GM19043 (cell line): ENCODE data around the gene LIG4.
"Not testable (repeated sequence)": the region's sequence is repeated elsewhere in the genome, so short reads cannot be mapped to it uniquely, and the experiment has no call there.

Experiments
- ATAC-seq: cut with Tn5 transposase; IDR thresholded peaks from one replicate; pipeline ENCODE4 v1.9.1; 2021; ENCODE audit warnings: low read depth; ENCODE audit not compliant: unreplicated experiment

Gene LIG4

GRCh38 chr13:108215436-108215835, at the start of gene LIG4:
LIG4 (minus strand) TSS chr13:108215536; CDS start chr13:108211268, 4,268 bp downstream.
- peak; percentile 51 for ATAC-seq

DNA sequence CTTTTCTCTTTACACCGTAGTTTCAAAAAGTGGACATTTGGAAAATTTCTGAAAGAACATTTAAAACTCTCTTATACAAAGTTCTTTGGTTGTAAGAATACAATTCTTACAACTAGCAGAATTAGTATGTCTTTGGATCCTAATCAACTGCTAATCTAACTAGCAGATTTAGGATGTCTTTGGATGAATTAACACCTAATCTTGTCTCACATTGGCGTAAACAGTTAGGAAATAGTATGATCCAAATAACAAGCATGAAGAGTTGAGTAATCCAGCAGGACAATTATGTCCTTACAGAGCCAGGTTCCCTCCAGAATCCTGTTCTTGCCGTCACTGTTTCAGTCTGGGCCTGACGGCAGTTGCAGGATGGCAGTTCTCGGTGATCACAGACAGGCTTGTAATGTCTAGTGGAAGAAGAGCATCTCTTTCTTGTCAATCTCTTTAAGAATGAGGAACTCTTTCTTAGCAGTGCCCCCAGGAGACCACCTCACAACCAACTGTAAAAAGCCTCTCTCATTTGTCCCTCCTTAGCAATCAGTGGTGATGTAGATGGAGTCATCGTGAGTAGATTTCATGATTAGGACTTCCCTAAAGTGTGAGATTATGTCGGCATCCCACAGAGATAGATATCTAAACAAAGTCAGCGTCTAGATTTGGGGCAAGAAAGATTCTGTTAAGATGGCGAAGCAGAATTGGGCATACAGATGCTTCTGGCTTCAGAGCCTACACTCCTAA, 48.5 kb upstream of the LIG4 start:
- no peak for ATAC-seq

- no peak for ATAC-seq
These were observed 41.9 kb upstream of the LIG4 start for GRCh38 chr13:108257248-108257647.

DNA sequence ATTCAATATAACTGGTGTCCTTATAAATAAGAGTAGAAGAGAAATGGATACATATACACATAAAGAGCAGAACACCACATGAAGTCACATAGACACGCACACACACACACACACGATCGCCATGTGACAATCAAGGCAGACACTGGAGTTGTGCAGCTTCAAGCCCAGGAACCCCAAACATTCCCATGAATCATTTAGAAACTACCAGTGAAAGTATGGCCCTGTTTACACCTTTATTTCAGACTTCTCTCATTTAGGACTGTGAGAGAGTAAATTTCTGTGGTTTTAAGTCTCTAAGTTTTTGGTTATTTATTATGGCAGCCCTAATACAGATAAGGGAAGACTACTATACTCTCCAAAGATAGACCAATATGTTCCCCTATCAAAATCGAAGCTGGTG, 33.8 kb upstream of the LIG4 start:
- no peak for ATAC-seq

- no peak for ATAC-seq
These were observed 15.0 kb upstream of the LIG4 start for GRCh38 chr13:108230377-108230776.

DNA sequence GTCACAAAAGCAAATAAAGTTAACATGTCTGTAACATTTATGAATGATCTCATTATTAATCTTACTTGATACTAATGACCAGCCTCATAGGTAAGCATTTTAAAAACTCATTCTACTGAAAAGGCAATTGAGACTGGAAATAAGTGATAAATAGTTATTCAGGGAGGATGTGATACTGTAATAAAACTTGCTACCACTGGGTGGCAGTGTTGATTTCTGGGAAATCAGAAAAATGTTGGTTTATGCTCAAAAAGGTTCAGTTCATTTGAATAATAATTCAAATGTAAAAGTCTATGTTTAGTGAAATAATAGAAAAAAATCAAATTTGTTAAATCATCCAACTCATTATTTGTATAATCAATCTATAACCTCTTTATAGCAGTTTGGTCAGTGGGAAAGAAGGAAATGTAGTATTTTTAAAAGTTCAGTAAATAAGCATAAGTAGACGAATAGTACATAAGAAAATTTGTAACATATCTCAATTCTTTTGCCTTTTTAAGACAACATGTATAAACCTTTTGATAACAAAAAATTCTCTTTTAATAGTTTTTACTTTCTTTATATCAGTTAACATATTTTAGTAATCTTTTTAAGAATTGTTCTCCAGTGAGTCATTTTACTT, 12.4 kb upstream of the LIG4 start:
- no peak for ATAC-seq

DNA sequence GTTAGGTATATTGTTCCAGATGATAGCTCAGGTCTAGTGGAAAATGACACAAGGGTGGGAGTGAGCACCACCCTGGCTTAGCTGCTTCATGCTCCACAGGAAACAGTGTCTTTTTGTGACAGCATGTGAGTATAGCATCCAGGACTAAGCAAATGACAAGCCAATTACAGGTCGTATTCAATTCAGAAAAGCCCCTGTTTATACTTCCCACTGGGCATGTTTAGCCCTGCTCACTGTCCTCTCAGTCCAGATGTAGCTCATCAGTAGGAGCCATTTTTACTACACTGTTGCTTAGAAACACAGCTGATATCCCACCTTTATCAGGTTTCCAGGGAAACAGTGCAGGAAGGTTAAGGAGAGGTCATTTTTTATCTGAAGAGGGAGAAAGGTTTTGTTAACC, 10.8 kb upstream of the LIG4 start:
- ATAC-seq: peak; percentile 33

GRCh38 chr13:108225440-108225839, 10.1 kb upstream of the LIG4 start:
- ATAC-seq: peak; percentile 70

- no peak for ATAC-seq
These were observed 8.6 kb upstream of the LIG4 start for GRCh38 chr13:108223687-108224503.

DNA sequence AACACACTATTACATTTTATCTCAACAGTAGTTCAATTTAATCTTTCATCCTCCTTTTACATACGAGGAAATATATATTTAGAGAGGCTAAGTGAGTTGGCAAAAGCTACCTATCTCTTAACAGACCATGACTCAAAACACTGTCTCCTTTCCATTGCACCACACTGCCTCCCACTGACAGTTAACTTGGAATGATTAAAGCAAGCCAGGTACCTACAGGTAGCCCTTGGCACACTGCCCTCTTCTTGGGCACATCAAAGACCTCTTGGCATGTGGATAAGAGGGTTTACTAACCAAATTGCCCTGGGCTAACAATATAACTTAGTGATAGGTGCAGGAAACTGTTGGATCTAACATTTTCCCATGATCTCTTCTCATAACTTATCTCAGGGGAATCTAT, 4.7 kb upstream of the LIG4 start:
- no peak for ATAC-seq

DNA sequence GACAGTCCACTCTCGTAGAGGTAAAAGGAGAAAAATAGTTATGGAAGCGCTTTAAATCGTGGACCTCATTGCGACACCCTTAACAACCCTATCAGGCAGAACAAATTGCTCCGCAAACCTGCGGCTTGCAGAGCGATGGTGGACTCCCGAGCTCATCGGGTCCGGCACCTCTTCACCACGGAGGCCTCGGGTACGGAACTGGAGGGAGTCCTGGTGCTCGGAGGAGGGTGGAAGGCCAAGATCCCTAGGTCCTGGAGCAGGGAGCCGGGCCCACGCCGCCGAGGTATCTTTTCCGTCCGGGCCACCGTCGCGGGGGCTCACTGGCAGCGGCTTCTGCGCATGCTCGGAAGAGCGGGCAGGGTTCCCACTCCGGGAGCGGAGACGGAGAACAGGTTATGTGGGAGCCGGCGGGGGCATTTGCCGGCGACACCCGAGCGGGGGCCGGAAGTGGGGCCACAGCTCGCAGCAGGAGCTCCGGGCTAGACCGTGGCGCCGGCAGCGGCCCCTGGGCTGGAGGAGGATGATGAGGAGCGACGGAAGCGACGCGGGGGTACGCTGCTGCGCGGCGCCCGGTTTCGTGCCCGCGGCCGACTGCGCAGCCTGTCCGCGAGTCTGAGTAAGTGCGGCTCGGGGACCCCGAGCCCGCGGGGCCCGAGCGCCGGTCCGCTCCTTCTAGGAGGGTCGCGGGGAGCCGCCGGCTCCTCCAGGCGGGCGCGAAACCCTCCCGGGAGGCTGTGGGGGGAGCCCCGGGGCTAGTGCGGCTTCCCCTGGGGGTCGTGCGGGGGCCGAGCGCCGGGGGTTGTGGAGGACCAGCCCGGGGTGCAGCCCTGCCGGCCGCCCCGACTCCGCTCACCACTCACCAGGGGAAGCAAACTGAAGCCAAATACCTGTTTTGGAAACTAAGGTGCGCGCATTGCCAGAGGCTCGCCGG, 3.0 kb upstream of the LIG4 start, which contains the start of gene ABHD13:
TSS of gene ABHD13 (plus strand) at position 349 of the 931 bp plus-strand sequence. CDS start 10,827 bp downstream, outside the sequence.
- peak; percentile 64 for ATAC-seq

GRCh38 chr13:108217307-108218043, 2.1 kb upstream of the LIG4 start:
- ATAC-seq: not testable (repeated sequence)

DNA sequence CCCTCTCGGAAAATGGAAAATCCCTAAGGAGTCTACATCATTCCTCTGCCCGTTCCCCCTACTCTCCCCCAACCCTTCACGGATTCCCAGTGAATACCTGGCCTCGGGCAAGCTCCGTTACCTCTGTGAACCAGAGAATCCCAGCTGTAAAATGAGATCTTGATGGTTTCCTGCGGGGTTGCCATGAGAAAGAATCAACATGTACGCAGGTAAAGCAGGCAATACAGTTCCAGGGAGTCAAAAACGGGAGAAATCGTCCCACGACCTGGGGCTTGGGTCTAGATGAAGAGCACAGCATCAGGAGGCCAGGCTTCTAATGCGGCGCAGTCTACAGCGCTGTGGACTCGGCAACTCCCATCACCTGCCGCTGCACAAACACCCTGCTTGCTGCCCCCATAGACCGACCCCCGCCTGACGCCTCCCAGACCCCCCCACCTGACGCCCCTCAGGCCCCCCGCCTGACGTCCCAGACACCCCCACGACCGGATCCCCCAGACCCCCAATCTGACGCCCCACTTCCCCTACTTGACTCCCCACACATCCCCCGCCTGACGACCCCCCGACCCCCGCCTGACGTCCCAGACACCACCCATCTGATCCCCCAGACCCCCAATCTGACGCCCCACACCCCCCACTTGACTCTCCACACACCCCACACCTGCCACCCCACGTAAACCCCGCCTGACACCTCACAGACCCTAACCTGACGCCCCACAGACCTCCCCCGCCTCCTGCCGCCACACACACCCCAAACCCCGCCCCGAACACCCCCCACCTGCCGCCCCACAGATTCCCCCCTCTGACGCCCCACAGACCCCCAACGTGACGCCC, 680 bp downstream of the LIG4 start:
- no peak for ATAC-seq

DNA sequence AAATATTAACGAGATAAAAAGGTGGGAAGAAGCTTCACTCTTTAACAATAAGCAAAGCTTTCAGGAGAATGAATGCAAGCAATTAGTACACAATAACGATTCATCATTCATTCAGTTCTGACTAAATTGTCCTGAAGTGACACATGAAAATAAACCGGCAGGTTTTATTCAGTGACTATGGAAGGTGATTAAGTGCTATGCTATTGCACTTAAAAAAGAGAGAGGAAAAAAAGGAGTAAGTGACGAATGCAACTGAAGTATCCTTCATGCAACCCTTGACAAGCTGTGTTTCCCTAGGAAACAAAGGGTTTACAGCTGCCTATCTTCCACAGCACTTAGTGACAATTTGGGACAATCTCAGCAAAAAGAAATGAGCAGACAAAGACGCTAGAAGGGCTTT, 1.4 kb downstream of the LIG4 start:
- no peak for ATAC-seq

- ATAC-seq: peak; percentile 40
These were observed 2.5 kb downstream of the LIG4 start for GRCh38 chr13:108212886-108213285.

- no peak for ATAC-seq
These were observed 4.8 kb downstream of the LIG4 start for GRCh38 chr13:108210551-108210950.

GRCh38 chr13:108200781-108201398, 14.4 kb downstream of the LIG4 start:
- no peak for ATAC-seq

- no peak for ATAC-seq
These were observed 19.5 kb downstream of the LIG4 start for GRCh38 chr13:108195861-108196260.
